ENCODE measurements around the gene FHIT.

DNA sequence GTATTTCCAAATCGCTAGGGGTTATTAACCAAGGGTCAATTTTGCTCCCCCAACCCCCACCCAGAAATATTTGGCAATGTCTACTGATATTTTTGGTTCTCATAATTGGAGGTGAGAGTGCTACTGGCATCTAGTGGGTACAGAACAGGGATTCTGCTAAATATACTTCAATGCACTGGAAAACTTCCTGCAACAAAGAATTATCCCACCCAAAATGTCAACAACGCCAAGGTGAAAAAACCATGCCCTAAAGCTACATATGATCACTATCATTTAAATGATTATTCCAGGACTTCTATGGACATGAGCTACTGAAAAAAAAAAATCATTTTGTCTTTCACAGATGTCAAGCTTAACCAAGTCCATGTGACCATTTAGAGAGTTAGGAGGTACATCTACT is 867.9 kb downstream of the FHIT start:
- TF ChIP-seq, protein P1, sequence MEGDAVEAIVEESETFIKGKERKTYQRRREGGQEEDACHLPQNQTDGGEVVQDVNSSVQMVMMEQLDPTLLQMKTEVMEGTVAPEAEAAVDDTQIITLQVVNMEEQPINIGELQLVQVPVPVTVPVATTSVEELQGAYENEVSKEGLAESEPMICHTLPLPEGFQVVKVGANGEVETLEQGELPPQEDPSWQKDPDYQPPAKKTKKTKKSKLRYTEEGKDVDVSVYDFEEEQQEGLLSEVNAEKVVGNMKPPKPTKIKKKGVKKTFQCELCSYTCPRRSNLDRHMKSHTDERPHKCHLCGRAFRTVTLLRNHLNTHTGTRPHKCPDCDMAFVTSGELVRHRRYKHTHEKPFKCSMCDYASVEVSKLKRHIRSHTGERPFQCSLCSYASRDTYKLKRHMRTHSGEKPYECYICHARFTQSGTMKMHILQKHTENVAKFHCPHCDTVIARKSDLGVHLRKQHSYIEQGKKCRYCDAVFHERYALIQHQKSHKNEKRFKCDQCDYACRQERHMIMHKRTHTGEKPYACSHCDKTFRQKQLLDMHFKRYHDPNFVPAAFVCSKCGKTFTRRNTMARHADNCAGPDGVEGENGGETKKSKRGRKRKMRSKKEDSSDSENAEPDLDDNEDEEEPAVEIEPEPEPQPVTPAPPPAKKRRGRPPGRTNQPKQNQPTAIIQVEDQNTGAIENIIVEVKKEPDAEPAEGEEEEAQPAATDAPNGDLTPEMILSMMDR (IDR thresholded peaks at IDR 0.05) = no peak
- TF ChIP-seq POLR2A (IDR thresholded peaks at IDR 0.05) = no peak
